ENCODE data around the gene METAP1.
"Not testable (repeated sequence)": the region's sequence is repeated elsewhere in the genome, so short reads cannot be mapped to it uniquely, and the experiment has no call there.

The METAP1 gene

DNA sequence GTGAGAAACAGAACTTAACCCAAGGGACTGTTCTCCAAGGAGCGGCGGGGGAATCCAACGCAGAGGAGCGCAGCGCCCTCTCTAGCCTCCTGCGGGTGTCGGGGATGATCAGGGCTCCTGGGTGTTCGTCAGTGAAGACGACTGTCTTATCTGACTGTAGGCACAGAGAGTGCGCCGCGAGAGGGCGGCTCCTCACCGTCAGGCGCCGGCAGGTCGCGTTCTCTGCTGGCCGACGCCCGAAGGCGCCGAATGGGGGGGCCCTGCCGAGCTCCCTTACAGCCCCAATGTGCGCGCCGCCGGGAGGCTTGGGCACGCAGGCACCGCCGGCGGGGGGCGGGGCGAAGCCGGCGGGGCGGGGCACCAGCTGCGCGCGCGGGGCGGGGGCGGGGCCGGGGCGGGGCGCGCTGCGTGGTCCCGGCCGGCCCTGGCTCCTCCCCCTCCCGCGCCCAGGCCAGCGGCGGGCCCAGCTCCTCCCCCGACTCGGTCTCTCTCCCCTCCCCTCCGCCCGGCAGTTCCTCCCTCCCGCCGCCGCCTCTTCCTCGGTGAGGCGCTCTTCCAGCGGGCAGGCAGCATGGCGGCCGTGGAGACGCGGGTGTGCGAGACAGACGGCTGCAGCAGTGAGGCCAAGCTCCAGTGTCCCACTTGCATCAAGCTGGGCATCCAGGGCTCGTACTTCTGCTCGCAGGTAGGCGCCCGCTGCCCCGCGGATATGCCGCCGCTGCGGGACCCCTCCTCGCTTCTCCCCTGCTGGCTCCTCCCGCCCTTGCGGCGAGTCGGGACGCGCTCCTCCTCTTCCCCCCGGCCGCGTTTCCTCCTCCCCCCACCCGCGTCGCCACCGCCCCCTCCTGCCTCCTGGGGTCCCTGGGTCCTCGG lies at the start of gene METAP1:
TSS of gene METAP1 (plus strand) at position 539 of the 873 bp plus-strand sequence. CDS start at position 572, 33 bp downstream.
- DNase-seq = peak; percentile 92 to 95

DNA sequence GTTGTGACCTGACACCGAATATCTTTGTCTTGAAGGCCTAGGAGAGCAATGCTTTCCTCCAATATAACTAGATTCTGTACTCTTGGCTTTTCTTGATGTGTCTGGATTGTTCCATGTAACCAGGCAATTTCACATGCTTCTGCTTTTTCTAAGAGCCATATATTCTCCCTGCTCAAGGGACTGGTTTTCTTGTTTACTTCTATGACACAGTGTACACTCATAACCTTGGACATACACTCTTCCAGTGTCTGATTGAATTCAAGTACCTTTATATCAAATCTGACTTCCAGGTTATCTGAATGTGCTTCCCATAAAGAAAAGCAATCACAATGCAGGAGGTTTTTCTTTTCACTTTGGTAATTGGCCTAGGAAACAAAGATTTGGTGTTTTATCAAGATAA lies 49.2 kb upstream of the METAP1 start:
- DNase-seq = no peak

DNA sequence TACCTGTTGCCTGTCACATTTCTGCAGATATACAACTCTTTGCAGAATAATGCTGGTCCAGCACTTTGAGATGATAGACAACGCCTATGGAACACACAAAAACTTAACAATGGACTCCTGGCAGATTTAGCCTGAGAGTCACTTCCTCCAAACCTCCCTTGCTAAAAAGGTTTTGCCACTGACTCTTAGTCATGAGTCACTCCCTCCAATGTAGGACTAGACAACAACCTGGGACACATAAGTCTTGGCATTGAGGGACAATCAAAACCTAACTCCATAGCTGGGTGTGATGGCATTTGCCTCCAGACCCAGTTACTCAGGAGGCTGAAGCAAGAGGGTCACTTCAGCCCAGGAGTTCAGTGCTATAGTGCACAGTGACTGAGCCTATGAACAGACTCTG lies 44.6 kb upstream of the METAP1 start:
- DNase-seq = no peak

DNA sequence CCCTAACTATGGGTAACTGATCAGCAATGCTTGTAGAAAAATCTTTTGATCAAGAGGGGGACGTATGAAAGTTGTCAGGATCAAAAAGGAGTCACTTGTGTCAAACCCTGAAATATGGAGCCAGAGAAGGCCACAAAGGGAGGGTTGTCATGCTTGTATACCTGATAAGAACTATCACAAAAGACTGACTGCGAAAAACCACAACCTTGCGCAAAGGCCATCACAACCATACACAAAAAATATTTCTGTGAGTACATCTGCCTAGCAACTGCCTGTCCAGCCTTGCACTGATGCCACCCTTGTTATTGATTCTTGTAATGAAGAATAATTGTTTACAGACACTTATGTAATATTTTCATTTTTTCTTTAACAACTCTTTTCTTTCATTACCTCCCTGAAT lies 43.8 kb upstream of the METAP1 start:
- DNase-seq = no peak

DNA sequence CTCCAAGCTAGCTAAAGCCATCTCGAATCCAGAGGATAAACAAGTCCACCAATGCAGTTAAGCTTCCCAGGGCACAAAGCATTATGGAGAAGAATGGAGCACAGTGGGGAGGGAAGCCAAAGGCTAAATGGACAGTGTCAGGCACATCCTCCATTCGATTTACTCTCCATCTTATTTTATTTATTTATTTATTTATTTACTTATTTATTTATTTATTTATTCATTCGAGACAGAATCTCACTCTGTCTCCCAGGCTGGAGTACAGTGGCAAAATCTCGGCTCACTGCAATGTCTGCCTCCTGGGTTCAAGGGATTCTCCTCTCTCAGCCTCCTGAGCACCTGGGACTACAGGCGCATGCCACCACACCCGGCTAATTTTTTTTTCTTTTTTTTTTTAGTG lies 40.3 kb upstream of the METAP1 start:
- no peak for DNase-seq

DNA sequence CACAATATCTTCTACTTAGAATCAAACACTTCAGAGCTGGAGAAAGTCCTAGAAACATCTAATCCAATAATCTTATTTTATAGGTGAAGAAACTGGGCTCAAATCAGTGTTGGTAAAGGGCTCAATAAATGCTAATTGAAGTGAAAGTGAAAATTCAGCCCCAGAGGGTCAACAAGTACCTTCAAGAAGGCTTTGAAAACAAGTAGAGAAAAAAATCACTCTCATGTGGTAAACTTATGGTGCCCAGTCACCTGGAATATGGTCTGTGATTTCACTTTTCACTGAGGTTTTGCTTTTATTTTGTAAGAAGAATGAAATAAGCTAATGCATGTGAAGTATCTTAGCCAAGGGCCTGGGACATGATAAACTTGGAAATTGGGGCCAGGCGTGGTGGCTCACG lies 37.5 kb upstream of the METAP1 start:
- no peak for DNase-seq

DNA sequence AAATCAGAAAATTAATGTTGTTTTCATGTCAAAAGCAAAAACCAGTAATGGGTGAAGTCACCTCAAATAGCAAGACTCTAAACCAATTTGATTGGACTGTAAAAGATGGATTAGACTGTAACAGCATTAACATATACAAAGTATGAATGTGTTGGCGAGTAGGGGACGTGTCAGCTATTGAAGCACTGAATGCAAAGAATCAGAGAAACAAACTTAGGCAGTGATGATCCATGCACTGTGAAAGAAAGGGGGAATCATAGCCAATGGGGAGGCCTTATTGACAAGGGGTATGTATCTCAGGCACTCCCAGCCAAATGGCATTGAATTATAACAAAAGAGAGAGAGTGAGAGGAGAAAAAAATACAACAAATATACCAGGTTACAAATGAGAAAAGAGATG lies 36.1 kb upstream of the METAP1 start:
- DNase-seq = no peak

DNA sequence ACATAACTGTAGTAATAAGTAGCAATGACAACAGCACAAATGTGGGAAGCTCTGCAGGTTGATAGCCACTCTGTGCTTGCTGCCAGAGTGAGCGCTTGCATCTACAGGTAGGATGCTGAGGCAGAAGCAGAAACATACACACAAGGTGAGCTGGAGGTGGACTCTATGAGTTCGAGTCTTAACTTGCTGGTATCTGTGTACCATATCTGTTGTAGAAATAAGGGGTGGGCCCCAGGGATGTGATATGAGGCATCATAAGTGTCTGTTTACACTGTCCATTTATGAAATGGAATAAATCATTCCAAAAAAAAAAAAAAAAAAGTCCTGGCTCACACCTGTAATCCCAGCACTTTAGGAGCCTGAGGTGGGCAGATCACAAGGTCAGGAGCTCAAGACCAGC lies 33.8 kb upstream of the METAP1 start:
- no peak for DNase-seq

DNA sequence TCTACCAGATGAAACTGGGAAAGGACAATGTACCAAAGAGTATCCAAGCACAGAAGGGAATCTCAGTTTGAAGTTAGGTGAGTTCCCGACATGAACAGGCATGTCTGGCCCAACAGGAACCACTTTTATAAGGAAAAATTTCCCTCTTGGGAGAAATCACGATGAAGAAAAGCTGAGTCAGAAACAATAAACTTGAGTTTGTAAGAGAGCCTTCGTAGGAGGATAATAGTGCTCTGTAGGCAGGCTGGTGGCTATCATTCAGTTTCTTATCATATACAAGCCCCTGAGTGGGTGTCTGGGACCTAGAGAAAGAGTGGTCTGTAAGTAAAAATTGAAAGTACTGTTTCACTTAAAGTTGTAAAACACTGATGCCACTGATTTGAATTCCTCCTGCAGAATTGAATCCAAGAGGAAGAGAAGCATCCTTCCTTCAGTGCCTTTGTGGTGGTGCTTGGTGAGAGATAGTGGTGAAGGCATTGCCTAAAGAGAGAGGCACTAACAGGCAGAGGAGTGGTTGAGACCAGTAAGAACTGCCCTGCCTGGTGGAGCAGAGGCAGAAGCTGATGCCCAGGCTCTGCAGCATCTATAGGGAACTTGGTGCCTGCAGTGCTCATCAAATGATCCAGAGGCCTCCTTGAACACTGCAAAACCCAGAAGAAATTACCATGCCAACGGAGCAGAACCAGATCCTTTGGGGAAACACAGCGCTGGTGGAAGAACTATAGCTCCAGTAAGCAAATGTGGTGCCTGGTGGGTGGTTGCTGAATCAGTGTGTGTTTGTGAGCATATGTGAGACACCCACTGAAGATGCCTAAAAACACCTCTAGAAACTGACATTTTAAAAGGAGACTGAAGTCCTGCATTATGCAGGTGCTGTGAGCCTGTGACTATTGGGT lies 31.7 kb upstream of the METAP1 start:
- DNase-seq = no peak

DNA sequence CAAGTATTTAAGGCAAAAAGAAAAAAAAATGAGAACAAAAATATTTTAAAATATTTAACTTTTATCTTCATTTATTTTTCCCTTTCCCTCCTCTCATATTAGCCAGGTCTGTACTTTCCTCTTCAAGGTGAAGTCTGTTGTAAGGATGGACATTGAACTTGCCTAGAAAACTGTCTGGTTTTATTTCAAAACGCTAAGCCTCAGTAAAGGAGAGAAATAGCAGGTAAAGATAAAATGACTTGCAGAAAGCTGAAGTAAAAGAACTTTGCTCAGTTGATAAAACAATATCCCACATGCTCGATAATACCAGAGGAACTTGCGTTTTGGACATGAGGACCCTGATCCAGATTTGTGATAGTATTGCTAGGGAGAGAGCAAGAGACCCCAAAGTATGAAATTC lies 28.6 kb upstream of the METAP1 start:
- no peak for DNase-seq

DNA sequence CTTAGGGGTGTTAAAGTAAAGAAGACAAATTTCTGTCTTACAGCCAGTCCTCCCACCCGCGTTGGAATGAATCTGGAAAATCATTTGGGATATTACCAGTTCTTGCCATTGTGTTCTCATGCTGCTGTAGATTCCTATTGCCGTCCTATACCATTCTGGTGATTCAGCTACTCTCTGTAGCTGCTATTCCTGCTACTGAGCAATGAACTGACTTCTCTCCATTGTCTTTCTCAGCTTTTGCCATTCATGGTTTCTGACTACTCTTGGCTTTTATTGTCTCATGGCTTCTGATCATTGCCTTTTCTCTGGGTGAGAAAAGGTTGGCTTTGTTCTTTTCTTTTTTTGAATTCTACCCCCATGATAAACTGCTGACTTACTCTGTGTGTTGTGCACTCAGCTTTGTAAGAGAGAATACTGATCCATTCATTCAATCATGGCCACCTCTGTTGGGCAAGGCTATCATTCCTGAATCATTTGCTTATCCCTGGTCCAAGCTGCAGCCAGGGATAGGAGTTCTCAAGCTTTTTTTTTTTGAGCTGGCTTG lies 27.7 kb upstream of the METAP1 start:
- DNase-seq = no peak

DNA sequence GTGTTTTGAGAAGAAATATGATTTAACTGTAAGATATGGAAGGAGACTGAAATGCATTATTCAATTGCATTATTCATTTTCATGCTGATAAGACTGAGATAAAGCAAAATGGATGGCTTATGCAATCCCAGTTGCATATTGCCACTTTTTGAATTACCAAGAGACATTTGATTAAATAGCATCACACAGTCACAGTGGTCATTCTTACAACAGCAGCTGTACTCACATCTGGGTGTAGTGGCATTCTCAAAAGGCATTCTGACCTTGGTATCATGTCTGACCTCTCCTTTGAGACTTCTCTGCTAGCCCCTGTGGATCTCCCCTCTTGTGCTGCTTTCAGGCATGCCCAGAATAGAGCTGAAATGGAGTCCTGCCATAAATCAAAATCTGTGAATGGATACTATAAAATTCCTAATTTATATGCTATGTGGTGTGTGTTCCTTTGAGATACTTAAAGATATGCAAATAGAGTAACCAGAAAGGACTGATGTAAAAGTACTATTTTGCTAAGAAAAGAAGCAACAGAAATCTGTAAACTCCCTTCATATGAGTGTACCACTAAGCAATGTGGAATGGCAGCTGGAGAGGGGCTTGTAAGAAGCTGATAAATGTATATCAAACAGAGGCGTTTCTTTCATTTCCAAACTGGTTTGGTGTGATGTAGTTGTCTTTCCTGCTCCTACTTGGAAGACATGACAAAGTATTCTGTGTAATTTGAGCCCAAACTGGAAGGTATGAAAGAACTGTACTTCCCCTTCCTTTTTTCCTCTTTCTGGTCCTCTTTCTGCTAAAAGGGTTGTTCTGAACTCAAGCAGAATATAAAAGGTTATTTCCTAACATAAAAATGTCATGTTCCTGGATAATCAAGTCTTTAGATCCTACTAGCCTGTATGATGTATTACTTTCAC lies 25.4 kb upstream of the METAP1 start:
- no peak for DNase-seq

DNA sequence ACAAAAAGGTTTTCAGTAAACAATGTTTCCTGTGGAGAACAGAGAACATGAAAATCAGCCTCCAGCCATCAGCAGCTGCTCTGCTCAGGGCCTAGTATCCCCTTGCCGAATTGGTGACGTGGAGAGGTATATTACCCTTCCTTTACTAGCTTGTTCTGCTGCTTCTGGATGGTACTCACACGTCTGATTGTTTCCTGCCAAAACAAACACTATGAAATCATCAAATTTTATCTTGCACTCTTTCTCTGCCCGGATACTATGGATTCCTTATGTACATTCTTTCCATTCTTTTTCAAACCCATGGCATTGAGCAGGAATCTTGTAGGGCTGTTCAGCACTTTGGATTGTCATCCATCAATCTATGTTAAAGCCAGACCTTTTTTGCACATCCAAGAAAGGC lies 18.8 kb upstream of the METAP1 start:
- DNase-seq = no peak

DNA sequence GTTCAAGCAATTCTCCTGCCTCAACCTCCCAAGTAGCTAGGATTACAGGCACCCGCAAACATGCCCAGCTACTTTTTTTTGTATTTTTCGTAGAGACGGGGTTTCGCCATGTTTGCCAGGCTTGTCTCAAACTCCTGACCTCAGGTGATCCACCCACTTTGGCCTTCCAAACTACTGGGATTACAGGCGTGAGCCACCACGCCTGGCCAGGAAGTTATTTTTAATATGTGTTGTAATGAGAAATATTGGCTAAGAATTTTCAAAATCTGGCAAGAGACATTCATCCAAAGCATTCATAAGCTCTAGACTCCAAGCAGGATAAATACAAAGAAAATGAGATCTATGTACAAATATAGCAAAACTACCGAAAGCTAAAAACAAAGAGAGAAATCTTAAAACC lies 18.0 kb upstream of the METAP1 start:
- no peak for DNase-seq

DNA sequence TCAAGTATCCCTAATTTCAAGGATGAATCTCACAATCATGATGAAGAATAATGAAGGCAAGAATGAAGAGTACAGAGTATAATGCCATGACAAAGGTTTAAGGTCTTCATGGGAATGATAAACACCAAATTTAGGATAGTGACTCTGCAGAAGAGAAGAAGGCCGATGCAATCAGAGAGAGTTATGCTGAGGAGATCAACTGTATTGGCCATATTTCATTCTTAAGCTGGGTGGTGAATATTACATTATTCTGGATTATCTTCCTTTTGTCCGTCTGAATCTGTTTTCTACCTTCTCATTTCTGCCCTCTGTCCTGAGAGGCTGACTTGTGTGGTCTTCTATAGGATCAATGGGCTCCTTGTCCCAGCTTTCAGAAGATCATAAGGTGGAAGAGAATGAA lies 7.8 kb upstream of the METAP1 start:
- DNase-seq = no peak

DNA sequence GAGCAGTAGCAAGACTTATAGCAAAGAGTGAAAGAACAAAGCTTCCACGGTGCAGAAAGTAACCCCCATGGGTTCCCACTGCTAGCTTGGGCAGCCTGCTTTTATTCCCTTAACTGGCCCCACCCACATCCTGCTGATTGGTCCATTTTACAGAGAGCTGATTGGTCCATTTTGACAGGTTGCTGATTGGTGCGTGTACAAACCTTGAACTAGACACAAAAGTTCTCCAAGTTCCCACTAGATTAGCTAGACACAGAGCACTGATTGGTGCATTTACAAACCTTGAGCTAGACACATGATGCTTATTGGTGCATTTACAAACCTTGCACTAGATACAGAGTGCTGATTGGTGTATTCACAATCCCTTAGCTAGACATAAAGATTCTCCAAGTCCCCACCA lies 2.7 kb upstream of the METAP1 start:
- DNase-seq = not testable (repeated sequence)

DNA sequence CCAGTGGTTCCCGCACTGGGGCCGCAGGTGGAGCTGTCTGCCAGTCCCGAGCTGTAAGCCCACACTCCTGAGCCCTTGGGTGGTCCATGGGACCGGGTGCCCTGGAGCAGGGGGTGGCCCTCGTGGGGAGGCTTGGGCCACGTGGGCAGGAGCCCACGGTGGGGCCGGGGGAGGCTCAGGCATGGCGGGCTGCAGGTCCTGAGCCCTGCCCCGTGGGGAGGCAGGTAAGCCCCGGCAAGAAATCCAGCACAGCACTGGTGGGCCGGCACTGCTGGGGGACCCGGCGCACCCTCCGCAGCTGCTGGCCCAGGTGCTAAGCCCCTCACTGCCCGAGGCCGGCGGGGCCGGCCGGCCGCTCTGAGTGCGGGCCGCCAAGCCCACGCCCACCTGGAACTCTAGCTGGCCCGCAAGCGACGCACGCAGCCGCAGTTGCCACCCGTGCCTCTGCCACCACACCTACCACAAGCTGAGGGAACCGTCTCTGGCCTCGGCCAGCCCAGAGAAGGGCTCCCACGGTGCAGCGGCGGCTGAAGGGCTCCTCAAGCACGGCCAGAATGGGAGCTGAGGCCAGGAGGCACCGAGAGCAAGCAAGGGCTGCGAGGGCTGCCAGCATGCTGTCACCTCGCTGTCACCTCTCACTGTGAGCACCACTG lies 2.0 kb upstream of the METAP1 start:
- DNase-seq = no peak

DNA sequence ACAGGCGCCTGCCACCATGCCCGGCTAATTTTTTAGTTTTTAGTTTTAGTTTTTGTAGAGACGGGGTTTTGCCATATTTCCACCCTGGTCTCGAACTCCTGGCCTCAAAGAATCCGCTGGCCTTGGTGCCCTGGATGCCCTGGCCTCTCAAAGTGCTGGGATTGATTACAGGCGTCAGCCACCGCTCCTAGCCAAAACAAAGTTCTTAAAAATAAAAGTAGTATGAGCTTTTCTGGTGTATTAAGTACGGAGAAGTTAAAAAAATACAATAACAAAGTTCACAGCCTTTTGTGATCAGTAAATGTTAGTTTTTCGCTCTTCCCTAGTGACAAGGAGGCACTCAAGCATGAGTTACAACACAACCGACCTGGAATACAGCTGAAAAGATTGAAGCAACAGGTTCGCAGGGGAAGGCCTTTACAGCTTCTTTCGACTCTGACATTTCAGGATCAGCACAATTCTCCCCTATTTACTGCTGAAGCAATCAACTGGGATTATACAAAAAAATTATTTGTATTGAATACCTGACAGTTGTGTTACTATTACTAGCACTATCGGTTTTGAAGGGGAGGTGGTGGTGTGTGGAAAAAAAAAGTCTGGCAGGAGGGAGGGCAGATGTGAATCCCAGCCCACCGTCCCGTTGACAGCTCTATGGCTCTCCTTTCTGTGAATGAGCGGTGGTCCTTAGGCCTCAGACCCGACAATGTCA lies 893 bp upstream of the METAP1 start:
- peak; percentile 38 to 49 for DNase-seq

DNA sequence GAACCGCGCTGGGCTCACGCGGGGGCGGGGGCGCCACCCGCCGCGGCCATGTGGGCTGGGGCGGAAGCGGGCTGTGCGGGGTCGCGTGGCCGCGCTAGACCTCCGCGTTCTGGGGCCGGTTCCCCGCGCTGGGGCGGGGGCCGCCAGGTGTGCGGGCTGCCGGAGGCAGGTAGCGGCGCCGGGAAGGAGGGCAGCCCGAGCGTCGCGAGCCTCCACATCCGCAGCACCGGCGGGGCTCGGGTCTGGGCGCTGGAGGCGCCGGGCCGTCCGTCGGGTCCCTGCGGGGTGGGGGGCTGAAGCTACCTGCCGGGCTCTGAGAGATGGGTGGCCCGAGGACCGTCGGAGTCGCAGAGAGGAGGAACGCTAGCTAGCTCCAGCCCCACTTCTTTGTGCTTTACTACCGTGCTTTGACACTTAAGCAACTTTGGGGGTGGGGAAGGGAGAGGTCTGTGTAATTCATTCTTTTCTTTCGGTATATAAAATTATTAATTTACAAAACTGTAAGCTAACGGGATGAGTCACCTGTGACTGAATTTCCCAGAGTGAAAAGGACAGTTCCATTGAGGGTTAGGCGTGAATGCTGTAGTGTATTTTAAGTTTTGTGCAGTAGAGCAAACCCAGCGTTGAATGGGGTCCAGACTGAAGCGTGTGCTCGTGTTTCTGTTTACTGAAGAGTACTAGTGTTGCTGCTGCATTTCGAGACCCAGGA lies 689 bp downstream of the METAP1 start:
- DNase-seq = no peak

DNA sequence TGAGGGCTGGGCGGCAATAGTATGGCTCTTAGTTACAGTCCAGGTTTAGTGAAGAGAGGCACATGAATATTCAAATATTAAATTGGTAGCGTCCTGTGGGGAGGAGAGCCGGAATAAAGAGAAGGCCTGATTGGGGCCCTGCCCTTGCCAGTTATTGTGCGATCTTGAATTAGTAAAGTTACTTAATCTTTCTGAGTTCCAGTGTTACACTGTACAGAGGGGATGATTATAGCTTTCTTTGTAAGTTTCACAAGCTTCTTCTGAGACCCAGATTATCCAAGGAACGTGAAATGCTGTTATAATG lies 1.2 kb downstream of the METAP1 start:
- peak in 1 of 2 experiments; percentile 29 for DNase-seq

DNA sequence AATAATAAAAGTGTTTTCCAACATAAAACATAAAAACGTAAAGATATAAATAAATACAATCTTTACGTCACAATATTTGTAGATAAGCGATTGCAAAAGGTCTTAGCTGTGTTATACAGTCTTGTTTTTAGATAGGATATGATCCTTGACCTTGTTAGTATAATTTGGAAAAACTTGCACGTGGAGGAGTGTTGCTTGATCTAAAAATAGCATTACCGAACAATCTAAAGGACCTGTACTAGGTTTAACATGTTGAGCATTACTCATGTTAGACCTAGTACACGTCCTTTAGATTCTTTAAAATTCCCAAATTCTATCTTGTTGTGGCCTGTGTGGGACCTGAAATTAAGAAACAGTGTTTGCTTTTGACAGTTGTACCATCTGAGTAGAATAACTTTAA lies 1.6 kb downstream of the METAP1 start:
- DNase-seq = no peak

Measured in AML-193 (cell line).